Skin of body (tissue), 2 donors: ENCODE measurements around the gene RPAP2. TPM values are rescaled to one million over a fixed set of nuclear protein-coding genes. Genes with fewer than 3 reads are reported as not detected.
"Not testable (repeated sequence)": the region's sequence is repeated elsewhere in the genome, so short reads cannot be mapped to it uniquely, and the experiment has no call there.

Experiments
- DNase-seq: peaks from one replicate; lab custom pipeline; 2025; lab: John Stamatoyannopoulos, UW
- total RNA-seq: library from RNA; depleted of rRNA; stranded (reverse); fragments of >200 nt; gene quantifications from one replicate; pipeline ENCODE4 v1.2.3, GENCODE V29; 2014

The RPAP2 gene
- 9.1 TPM for total RNA-seq

DNA sequence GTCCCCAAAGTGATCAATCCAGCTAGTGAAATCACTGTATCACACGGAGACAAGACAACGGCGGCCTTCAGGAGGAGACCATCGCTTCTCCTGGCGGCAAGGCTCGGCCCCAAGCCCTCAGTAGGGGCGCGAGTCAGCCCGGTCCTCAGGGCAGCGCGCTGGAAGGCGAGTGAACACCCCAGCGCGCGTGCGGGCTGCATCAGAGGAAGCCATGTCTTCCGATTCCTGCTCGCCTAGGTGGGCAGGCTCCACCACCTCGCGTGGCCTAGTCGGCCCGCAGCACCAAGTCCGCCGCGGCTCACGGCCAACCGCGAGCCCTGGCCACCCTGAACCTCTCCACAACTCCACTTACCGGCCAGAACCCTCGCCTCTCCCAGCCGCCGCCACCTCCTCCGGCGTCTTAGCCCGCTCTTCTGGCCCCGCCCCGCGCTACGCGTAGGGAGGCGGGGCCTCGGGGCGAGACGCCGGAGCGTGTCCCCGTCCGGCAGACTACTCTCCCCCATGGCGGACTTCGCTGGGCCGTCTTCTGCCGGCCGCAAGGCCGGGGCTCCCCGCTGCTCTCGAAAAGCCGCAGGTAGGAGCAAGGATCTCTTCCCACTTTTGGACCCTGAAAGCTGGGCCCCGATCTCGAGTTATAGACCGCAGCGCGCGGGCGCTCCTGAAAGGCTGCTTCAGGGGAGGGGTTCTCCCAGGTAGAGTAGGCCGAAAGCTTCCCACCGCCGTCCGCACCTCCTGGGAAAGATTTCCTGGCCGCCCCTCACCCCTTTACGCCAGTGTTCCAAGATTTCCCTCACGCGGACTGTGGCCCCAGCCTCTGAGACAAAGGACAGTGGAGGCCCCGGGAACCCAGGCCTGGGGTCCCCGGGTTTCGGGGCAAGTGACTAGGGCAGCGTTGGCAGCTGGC, at the start of gene RPAP2, which contains the start of gene GLMN:
Gene RPAP2, plus strand, starts transcription at position 487 of the 904 bp plus-strand sequence. Its CDS starts 15 bp downstream, at position 502.
Gene GLMN, minus strand, starts transcription at position 415 of the 904 bp plus-strand sequence. CDS start 988 bp downstream, outside the sequence.
- peak; percentile 67 for DNase-seq

DNA sequence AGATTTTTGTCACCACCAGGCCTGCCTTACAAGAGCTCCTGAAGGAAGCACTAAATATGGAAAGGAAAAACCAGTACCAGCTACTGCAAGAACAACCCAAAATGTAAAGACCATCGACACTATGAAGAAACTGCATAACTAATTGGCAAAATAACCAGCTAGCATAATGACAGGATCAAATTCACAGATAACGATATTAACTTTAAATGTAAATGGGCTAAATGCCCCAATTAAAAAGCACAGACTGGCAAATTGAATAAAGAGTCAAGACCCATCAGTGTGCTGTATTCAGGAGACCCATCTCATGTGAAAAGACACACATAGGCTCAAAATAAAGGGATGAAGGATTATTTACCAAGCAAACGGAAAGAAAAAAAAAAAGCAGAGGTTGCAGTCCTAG, 44.1 kb upstream of the RPAP2 start:
- not testable (repeated sequence) for DNase-seq

DNA sequence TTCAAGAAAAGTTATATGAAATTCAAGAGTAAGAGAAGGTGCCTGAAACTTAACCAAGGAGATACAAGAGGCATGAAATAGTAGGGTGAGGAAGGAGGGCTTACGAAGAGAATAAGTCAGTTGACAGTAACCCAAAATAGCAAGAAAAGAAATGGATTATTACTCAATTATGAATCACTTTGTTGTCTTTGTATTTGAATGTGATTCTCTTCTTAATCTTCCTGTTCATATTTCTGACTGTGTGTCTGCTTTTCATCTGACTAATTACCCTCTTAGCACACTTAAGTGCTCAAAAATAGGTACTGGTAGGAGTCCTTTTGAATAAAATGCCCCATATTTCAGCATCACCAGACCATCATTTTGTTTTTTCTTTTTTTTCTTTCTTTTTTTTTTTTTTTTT, 39.5 kb upstream of the RPAP2 start:
- DNase-seq = no peak

- DNase-seq = no peak
Measured at GRCh38 chr1:92262516-92262915, 36.3 kb upstream of the RPAP2 start.

DNA sequence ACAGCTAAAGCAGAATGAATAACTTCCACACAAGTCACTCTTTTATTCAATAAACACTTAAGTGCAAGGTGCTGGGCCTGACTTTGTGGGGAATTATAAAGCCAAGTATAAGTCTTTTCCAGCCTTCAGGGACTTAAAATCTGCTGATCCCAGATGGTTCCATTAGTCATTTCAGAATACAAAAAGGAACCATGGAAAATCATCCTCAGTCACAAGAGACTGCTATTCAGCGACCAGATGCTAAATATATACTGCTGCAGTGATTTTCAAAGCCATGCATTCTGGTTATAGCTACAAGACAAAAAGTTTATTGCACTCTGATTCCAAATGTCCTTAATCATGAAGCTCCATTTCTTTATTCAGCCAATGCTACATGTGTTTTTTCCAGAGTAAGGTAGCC, 25.8 kb upstream of the RPAP2 start:
- DNase-seq = no peak

GRCh38 chr1:92274939-92275338, 23.9 kb upstream of the RPAP2 start:
- no peak for DNase-seq

GRCh38 chr1:92276082-92276481, 22.8 kb upstream of the RPAP2 start:
- DNase-seq = no peak

GRCh38 chr1:92277105-92277723, 21.6 kb upstream of the RPAP2 start:
- no peak for DNase-seq

GRCh38 chr1:92279781-92280180, 19.1 kb upstream of the RPAP2 start:
- DNase-seq = not testable (repeated sequence)

GRCh38 chr1:92281411-92281810, 17.4 kb upstream of the RPAP2 start:
- DNase-seq = not testable (repeated sequence)

GRCh38 chr1:92291372-92291999, 7.4 kb upstream of the RPAP2 start:
- DNase-seq = peak; percentile 52

GRCh38 chr1:92298213-92298572, 666 bp upstream of the RPAP2 start:
- peak; percentile 67 for DNase-seq

DNA sequence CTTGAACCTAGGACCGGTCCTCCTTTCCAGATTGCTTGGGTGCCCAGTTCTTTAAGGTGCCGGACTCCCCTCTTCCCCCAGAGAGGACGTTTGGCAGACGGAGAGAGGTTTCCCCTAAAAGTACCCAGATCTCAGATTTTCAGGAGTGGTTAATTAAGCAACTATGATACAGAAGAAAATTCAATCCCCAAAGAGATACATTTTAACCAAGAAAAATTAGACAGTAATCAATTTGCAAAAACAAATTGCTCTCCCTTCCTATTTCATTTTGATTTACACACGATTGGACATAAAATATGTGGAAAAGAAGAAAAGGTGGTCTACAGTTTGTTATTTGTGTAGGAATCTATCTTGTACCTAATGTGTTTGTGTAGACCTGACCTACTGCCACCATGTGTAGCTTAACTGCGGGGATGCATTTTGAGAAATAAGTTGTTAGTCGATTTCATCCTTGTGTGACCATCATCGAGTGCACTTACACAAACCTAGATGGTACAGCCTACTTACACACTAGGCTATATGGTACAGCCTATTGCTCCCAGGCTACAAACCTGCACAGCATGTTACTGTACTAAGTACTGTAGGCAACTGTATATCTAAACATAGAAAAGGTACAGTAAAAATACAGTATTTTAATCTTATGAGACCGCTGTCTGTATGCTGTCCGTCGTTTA, 755 bp downstream of the RPAP2 start:
- no peak for DNase-seq

DNA sequence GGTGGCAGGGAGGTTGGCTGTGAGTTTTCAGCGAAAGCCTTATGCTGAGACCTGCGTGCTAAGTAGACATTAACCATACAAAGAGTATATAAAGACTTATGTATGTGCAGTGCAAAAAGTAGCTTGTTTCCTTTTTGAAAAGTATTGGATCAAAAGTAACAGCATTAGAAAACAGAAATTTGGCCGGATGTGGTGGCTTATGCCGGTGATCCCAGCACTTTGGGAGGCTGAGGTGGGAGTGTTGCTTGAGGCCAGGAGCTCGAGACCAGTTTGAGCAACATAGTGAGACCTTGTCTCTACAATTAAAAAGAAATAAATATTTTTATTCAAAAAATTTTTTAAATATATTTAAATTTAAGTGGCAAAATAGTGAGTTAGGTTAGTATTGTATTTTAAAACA, 2.2 kb downstream of the RPAP2 start:
- DNase-seq = no peak

GRCh38 chr1:92306020-92306419, 7.2 kb downstream of the RPAP2 start:
- DNase-seq = no peak

GRCh38 chr1:92307980-92308379, 9.1 kb downstream of the RPAP2 start:
- no peak for DNase-seq

- DNase-seq = no peak
Measured at GRCh38 chr1:92310185-92310597, 11.3 kb downstream of the RPAP2 start.

DNA sequence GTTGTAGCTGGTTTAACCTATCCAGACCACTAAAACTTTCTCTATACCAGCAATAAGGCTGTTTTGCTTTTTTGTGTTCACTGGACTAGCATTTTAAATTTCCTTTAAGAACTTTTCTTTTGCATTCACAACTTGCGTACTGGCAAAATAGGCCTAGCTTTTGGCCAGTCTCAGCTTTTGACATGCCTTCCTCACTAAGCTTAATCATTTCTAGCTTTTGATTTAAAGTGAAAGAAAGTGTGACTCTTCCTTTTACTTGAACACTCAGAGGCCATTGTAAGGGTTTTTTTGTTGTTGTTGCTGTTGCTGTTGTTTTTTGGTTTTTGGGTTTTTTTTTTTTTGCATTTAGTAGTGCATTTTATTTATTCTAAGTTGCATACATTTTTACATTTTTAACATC, 15.2 kb downstream of the RPAP2 start:
- DNase-seq = no peak

GRCh38 chr1:92315766-92316599, 17.1 kb downstream of the RPAP2 start:
- no peak for DNase-seq

DNA sequence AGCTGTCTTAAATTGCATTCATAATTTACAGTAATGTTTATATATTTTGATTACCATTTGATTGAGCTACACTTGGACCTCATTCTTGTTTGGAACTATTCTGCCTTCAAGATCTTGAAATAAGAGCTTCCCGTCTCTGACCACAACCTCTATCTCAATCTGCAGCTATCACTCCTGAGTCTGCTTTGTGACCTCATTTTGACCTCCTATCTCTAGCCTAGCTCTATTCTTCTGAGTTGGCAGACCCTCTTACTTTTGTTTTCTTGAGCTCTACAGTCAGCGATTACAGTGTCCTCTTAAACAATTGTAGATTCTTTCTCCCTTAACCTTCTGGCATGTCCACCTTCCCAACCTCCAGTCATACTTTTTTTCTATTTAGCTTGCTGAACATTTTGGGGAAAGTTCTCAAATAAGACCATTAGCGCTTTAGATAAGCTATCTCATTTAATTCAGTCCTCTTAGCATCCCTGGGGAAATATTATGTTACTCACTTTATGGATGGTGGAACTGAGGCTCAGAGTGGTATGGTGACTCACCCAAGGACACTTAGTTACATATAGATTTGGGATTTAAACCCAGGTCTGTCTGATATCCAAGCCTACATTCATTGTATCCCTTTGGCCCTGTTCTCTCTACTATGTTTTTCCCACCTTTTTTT, 19.1 kb downstream of the RPAP2 start:
- no peak for DNase-seq
